AG04449 (cell line): Measurements from ENCODE around the gene SLC26A3.

Source experiments
- CTCF ChIA-PET: fragments of 350-600 bp; formaldehyde crosslinking; extraction: SDS; loops from one replicate; lab custom pipeline; 2021; ENCODE audit warnings: antibody characterized with exemption; lab: Yijun Ruan, JAX
- POLR2A ChIA-PET: fragments of 400-600, 350-600 bp; formaldehyde crosslinking; extraction: SDS; loops from one replicate; lab custom pipeline; 2020; ENCODE audit warnings: antibody characterized with exemption, inconsistent platforms; lab: Yijun Ruan, JAX
- DNase-seq: peaks from one replicate; pipeline ENCODE4 v3.0.0-alpha.2; 2010; ENCODE audit warnings: low read depth, low spot score
- H3K4me3 ChIP-seq: 2 replicates; pipeline ENCODE4 v1.5.1; 2011; ENCODE audit warnings: low read depth, mild to moderate bottlenecking, control low read depth, low read length
- CTCF ChIP-seq: IDR thresholded peaks from one replicate; pipeline ENCODE4 v1.5.1; 2011; ENCODE audit warnings: mild to moderate bottlenecking, moderate library complexity, low read length, control low read depth, inconsistent platforms; ENCODE audit not compliant: insufficient read depth; ENCODE audit errors: missing control alignments

SLC26A3 gene

DNA sequence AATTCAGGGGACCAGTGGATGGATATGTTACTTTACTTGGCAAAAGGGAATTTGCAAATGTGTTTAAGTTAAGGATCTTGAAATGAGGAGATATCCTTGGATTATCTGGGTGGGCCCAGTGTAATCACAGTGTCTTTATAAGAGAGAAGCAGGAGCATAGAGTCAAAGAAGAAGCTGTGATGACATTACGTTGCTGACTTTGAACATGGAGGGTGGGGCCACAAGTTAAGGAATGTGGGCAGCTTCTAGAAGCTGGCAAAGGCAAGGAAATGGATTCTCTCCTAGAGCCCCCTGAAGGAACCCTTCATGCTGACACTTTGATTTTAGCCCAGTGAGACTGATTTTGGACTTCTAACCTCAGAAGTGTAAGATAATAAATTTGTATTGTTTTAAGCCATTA is 21.8 kb upstream of the SLC26A3 start:
- TF ChIP-seq CTCF, result no peak
- POLR2A ChIA-PET, result no interaction called here
- CTCF ChIA-PET, result no interaction called here
- H3K4me3 ChIP-seq, result no peak overlapping the region
- DNase-seq, result no peak

DNA sequence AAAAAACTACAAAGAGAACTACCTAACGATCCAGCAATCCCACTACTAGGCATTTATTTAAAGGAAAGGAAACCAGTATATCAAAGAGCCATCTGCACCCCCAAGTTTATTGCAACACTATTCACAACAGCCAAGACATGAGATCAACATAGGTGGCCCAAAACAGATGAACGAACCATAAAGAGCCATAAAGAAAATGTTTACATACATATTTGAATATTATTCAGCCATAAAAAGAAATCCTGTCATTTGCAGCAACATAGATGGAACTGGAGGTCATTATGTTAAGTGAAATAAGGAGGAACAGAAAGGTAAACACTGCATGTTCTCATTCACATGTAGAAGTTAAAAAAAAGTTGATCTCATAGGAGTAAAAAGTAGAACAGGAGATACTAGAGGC is 15.6 kb upstream of the SLC26A3 start:
- TF ChIP-seq CTCF, result no peak
- POLR2A ChIA-PET, result no interaction called here
- CTCF ChIA-PET, result interaction anchor here (0.9 kb wide), 1 partner anchor 76 kb away, joined by 3 read pairs; no protein-coding TSS in a partner anchor
- DNase-seq, result no peak
- no peak overlapping the region for H3K4me3 ChIP-seq

DNA sequence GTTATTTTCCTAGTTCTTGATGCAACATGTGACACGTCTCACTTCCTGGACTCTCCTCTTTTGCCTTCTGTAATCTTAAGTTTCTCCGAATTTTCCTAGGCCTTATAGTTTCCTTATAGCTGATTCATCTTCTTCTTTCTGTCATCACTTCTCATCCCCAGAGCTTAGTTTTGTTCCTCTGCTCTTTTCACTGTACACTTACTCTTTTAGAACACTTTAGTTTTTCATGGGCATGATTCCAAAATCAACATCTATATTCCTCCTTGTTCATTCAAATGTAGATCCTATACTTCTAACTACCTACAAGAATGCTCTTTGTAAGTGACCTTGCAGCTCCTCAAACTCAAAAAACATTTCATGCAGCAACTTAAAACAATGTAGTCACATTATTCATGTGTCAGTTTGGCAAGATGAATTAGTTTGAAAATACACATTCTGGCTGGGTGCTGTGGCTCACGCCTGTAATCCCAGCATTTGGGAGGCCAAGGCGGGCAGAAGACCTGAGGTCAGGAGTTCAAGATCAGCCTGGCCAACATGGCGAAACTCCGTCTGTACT is 13.1 kb upstream of the SLC26A3 start:
- ChIA-PET CTCF (no interaction called here), POLR2A (no interaction called here)
- no peak for DNase-seq
- H3K4me3 ChIP-seq, result no peak overlapping the region
- TF ChIP-seq CTCF, result no peak

GRCh38 chr7:107815254-107815882 is 12.3 kb upstream of the SLC26A3 start:
- CTCF ChIA-PET, result no interaction called here
- DNase-seq, result no peak
- POLR2A ChIA-PET, result no interaction called here

GRCh38 chr7:107813524-107813923 is 10.5 kb upstream of the SLC26A3 start:
- no peak overlapping the region for H3K4me3 ChIP-seq
- ChIA-PET POLR2A (no interaction called here), CTCF (no interaction called here)
- DNase-seq, result no peak
- no peak for TF ChIP-seq CTCF

More at GRCh38 chr7:107815254-107815882, 12.3 kb upstream of the SLC26A3 start:
- H3K4me3 ChIP-seq, result no peak overlapping the region
- no peak for TF ChIP-seq CTCF

DNA sequence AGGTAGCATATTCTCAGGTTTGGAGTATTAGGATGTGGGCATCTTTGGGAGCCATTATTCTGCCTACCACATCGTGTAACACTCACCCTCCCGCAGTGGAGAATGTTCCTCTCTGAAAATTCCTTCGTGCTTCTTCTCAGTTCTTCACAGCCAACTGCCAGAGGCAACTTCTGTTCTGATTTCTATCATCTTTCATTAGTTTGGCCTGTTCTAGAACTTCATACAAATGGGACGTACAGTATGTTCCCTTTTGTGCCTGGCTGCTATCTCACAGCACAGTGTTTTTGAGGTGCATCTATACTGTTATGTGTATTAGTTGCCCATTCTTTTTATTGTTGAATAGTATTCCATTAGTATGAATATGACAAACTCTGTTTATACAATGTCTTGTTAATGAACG is 8.9 kb upstream of the SLC26A3 start:
- no peak for DNase-seq
- POLR2A ChIA-PET, result no interaction called here

More for the DNA sequence above, 8.9 kb upstream of the SLC26A3 start:
- TF ChIP-seq CTCF, result no peak
- CTCF ChIA-PET, result interaction anchor here (0.5 kb wide), 1 partner anchor 369 kb away, joined by 3 read pairs; no protein-coding TSS in a partner anchor
- no peak overlapping the region for H3K4me3 ChIP-seq
